NCI-H510A treated with DMSO at 0.1 percent for 48 hours (cell line): ENCODE measurements around the gene ADAMTS2.

ENCODE experiments used
- DNase-seq: peaks from one replicate; lab custom pipeline; 2025; lab: John Stamatoyannopoulos, UW

ADAMTS2 gene

DNA sequence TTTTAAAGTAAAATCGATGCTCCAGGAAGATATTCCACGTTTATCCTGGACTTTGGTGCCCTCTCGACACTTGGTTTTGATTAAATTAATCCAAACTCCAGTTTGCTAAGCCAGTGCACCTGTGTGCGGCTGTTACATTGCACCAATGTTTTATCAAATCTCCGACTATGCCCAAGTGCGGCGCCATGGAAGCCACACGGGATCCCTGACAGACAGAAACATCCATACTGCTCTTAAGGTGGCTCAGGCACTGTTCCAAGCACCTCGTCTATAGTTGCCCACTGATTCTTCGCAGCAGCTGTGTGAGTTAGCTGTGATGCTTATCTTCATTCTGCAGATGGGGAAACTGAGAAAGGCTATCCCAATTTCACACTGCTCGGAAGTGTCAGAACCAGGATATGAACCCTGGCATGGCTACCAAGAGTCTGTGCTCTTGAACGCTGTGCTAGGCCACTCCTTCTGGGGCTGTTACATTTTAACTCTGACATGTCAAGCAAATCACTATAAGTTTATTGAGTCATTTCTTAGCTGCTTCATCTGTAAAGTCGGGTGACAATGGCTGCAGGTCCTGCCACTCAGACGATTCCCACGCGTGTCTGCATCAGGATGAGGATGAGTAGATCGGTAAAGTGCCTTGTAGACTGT, 113.0 kb downstream of the ADAMTS2 start:
- no peak for DNase-seq

DNA sequence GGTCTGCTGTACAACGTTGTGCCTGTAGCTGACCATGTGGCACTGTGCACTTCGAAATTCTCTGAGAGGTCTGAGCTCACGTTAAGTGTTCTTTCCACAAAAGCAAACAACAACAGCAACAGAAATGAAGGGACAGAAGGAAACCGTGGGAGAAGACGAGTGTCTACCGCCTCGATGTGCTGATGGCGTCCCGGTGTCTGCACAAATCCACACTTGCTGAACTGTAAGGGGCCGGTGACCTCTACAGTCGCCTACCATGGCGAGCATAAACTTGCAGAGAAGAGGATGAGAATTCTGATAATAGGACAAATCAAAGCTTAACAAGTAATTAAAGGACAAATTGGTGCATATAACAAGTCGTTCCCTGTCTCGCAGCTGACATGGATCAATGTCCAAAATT, 114.0 kb downstream of the ADAMTS2 start:
- DNase-seq = no peak

DNA sequence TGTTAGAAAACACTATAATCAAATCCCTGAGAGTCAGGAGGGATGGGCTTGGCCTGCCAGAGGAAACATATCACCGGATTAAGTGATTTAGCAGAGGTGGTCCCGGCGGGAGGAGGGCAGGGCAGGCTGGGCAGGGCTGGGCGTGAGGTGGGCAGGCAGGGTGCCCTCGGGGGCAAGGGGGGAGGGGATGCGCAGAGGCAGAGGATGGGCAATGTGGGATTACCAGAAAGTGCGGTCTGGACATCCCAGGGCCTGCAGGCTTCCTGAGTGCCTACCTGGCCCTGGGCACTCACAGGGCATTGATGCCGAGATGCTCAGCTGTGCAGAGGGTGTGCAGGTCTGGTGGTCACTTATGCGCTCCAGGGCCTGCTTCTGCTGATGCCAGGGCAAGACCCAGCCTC, 115.2 kb downstream of the ADAMTS2 start:
- no peak for DNase-seq

DNA sequence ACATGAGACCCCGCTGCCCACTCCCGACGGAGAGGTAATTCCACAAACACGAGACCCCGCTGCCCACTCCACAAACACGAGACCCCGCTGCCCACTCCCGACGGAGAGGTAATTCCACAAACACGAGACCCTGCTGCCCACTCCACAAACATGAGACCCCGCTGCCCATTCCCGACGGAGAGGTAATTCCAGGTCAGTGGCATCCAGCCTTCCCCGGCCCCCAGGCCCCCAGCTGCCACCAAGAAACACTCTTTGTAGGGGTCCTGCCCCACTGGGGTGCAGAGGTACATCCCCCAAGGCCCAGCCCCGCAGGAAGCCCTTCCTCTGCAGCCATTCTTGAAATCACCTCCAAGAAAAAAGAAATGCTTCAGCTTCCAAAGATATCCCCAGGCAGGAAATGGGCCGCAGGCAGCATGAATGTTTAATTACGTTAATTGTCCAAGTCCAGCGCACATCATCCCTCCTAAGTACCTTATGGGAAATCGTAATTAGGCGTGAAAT, 115.9 kb downstream of the ADAMTS2 start:
- no peak for DNase-seq

DNA sequence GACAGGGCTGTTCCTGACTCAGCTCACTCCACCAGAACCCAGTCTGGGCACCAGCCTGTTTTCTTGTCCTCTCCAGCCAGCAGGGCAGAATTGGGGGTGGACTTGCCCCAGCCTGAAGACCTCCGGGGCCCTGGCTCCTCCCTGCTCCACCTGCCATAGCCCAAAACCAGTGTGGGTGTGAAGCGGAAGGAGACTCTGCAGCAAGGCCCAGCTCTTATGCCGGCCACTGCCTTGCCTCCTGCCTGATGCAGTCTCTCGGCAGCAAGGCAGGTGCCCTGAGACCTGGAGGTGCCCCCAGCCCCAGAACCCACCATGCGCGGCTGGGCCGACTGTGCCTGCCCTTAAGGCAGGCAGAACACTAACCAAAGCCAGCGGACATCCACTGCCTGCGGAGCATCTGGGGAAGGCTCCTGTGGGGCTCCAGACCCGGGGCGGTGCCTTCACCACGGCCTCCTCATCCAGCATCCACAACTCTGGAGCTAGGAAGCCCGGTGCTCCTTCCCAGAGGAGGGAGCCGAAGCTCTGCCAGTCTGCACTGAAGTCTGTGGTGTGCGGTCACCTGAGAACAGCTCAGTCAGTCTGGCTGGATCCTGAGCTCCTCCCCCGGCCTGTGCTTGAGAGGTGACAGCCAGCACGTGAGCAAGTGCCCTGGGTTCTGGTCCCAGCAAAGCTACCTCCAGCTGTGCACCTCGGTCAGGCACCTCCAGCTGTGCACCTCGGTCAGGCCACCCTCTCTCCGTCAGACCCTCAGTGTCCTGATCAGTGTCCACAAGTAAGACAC, 116.7 kb downstream of the ADAMTS2 start:
- no peak for DNase-seq

DNA sequence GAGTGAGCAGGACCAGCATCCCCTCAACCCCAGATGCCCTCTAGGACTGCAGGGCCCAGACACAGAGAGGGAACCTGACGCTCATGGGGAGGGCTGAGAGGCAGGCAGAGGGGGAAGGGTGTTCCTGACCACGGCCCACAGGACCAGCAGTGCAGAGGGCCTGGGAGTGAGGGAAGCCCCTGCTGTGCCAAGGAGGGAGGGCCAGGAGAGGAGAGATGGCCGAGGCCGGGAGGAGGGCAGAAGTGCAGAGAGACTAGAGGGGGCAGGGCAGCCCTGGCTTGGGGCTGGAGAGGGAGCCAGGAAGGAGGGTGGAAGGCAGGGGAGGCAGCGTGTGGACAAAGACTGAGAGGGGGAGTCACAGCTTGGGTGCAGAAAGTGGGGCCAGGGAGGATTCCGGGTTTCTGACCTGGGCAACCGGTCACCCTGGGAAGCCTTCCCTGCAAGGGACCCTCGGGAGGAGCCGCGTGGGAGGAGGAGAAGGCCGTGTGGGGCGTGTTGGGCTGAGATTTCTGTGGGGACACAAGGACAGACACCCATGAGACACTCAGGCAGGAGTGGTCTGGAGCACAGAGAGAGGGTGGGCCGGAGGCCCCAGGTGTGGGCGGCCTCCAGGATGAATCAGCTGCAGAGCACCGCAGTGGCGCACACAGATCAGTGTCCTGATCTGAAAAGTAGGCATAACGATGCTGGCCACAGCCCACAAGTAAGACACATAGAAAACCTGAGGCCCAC, 117.5 kb downstream of the ADAMTS2 start:
- no peak for DNase-seq

DNA sequence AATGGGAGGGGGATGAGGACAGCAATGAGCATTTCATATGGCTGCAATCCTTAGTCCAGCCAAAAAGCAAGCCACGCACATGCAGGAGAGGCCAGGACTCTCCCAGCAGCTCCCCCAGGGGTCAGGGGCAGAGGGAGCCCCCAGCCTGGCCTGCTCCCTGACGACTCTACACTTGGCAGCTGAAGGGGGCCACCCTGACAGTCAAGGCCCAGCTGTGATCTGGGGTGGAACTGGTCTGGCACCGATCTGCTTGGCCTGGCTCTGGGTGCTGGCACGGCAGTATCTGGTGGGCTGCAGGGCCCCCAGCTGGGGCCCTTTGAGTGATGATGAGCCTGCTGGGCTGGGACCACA, 118.1 kb downstream of the ADAMTS2 start:
- no peak for DNase-seq

DNA sequence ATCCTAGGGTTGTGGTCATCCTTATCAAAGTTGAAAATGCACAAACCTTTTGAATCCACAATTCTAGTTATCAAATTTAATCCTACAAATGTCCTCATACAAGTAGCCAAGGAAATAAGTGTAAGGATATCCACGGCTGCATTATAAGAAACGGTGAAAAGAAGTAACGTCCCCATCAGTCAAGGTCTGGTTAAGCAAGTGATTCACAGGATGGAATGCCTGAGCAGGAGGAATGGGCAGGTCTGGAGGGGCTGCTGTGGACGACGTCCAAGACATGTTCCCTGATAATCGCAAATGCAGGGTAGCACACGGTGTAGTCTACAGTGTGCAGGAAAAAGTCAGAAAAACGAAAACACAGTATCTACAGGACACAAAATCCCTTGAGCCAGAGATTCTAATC, 118.6 kb downstream of the ADAMTS2 start:
- DNase-seq = no peak

DNA sequence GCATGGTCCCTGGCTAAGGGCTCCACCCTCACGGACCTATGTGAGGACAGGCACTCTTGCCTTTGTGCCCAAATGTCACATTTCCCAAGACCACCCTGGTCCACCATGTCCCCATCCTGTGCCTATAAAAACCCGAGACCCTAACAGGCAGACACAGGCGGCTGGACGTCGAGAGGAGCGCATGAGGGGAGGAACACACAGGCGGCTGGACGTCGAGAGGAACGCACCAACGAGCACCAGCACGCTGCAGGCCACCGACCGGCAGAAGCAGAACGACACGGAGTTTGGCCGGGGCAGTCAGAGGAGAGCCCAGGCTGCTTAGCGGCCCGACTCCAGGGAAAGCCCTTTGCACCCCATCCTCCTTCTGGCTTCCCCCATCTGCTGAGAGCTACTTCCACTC, 119.9 kb downstream of the ADAMTS2 start:
- DNase-seq = no peak

DNA sequence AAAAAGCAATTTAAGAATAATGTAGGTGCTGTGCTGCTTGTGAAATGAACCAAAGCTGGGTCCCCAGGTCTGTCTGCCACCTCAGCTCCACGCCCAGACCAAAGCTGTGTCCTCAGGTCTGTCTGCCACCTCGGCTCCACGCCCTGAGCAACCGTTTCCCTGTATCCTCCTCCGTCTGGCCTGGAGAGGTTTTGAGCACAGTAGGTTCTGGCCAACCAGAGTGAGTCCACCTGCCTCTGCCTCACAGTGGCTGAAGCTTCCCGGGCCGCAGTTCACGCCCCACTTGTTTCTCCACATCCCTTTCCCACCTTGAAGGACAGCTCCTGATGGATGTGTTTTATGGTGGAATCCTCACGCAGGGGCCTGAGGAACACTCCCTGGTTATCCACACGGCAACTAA, 120.5 kb downstream of the ADAMTS2 start:
- DNase-seq = no peak

DNA sequence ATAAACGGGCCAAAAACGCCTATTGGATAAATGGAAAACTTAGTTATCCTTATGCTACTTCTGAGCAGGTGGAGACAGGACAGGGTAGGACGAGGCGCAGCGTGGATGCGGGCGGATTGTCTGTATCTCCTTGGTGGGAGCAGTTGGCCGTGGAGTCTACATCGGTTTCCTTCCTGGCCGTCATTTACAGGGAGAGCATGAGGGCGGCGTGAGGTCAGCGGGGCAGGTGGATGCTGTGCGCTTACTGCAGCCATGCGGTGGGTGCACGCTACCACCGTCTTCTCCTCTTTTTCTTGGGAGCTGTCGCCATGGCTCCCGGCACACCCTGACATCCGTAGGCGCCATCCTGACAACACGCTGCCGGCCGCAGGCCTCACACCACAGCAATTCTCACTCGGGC, 121.3 kb downstream of the ADAMTS2 start:
- no peak for DNase-seq

DNA sequence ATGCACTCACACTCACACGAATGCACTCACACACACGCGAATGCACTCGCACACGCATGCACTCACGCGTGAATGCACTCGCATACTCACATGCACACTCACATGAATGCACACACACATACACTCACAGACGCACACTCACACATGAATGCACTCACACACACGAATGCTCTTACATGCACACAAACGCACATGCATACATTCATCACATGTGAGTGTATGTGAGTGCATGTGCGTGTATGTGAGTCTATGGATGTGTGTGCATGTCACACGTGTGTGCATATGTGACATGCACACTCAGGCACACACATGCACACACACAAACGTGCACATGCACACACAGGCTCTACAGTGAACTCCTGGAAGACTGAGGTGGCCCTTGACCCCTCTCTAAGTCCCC, 121.7 kb downstream of the ADAMTS2 start:
- DNase-seq = no peak

DNA sequence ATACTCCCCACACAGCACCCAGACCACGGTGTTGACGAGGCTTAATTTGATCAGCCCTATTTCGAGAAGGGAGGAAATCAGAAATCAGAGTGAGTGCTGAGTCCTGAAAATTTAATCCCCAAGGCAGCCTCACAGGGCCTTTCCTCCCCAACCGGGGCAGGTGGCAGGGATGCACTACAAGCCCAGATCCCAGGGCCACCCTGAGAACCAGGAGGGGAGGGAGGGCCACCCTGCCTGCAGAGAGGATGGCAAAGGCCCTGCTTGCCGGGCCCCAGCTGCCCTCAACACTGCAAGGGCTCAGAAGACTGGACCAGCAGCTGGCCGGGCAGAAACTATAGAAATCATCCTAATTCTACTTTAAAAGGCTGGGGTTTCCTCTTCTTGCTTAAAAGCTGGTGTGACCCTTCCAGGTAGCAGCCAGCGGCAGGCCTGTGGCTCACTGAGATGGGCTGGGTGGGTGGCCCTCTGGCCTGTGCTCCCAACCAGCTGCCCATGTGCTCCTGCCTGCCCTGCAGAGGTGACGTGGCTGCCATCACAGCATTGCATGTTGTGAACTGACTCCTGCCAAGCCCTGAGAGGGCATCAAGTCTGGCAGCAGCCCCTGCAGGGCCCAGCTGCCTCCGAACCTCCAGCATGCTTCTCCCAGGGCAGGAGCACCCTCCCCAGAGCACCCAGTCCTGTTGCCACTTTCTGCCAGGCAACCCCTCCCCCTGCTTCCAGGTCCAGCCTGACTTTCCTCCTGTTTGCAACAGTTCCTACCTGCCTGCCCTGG, 122.8 kb downstream of the ADAMTS2 start:
- no peak for DNase-seq

DNA sequence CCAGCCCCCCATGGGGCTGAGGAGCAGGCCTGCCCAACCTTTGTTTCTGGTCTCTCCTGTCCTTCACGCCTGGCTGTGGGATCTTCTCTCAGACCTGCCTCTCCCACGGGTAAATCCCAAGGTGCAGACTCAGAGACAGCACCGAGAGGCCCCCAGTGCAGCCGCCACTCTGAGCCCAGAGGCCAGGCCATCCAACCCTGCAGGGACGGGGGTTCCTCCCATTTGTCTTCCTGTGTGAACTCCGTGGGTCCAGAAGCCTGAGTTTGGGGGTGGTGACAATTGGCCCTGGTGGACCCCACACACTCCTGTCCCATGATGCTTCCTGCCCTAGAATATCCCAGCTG, 123.4 kb downstream of the ADAMTS2 start:
- no peak for DNase-seq

DNA sequence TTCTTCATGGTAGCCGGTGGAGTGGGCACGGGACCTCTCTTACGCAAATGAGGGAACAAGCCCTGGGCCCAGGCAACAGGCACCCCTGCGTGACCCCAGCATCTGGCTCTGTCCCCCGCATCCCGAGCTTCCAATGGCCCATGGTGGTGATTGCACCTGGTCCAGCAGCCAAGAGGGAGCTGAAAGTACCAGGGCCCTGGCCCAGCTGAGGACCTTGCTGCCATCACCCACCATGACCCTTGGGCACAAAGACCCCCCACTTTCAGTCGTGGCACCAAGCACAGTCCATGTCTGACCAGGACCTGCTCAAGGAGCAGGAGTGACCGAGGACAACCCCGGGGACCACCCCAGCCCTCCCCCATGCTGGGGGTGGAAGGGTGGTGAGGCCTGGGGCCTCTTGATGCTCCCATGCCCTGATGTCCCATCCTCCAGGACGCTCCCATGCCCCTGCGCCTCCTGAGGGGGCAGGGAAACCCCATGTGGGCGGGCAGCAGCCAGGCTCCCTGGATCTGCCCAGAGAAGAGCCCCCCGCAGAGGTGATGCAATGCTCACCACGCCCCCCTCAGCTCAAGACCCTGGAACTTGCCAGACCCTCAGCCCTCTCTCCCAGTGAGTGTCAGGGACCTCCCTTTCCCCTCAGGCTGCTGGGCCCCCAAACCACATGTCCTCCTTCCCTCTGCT, 123.9 kb downstream of the ADAMTS2 start:
- no peak for DNase-seq

DNA sequence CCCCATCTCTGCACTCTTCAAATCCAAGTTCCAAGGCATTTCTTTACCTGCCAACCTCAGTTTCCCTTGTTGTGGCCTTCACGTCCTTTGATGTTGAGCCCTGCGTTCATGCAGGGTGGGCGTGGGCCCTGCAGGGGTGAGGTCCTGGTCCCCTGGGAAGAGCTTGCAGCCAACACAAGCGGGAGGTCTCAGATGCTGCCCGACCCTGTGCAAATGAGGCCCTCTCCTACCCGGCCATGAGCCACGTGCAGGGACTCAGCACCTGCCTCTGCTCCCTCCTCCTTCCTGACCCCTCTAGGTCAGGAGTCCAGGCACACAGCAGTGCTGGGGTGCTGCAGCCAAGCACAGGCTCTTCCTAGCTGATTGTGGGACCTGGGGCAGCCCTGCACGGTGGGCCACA, 124.5 kb downstream of the ADAMTS2 start:
- no peak for DNase-seq

DNA sequence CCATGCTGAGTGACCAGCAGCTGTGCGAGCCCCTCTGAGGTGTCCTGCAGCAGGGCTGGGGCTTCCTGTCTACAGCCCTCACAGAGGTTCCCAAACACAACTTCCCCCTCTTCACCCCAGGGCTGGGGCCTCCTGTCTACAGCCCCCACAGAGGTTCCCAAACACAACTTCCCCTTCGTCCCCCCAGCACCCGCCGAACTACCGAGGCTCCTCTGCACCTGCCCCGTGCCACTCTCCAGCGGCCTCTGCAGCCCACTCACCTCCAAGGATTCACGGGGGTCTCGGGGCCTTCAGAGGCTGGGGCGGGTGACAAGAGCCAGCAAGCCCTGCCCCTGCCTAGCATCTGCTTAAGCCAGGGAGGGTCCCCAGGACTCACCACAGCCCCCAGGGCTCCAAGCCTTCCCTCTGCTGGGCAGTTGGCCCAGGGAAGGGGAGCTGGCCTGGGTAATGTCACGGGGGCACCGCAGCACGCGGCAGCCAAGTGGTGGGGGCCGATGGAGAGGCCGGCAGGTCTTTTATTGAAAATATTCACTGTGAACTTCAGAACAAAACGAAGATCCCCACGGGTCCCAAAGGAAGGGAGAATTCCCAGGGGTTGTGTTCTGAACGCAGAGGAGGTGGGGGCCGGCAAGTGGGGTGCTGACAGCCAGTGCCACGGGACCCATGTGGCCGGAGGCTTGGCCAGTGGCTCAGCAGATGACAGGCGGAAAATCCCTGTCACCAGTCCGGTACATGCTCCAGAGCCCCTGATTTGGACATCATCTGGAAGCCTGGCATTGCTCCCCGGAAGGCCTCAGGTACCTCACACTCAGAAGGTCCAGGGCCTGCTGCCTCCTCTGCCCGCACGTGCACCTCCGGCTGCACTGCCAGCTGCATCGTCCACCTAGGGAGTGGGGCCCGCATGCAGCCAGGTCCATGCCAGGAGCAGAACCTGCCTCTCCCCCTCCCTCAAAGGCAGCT, 125.3 kb downstream of the ADAMTS2 start:
- no peak for DNase-seq

DNA sequence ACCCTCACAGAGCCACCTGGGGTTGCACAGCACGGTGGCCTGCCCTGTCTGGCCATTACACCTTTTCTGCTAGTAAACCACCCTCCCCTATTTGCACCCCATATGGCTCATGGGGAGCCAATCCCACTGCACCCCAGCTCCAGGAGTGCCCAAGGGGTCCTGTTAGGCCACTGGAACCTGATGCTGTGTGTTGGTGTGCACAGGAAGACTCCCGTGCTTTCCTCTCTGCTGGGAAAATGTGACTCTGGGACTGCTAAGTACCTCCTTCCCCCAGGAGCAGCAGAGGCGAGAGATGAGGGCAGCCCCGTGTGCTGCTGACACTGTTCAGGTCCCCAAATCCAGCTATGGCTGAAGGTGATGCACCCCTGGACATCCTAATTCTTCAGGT, 126.3 kb downstream of the ADAMTS2 start:
- DNase-seq = no peak

DNA sequence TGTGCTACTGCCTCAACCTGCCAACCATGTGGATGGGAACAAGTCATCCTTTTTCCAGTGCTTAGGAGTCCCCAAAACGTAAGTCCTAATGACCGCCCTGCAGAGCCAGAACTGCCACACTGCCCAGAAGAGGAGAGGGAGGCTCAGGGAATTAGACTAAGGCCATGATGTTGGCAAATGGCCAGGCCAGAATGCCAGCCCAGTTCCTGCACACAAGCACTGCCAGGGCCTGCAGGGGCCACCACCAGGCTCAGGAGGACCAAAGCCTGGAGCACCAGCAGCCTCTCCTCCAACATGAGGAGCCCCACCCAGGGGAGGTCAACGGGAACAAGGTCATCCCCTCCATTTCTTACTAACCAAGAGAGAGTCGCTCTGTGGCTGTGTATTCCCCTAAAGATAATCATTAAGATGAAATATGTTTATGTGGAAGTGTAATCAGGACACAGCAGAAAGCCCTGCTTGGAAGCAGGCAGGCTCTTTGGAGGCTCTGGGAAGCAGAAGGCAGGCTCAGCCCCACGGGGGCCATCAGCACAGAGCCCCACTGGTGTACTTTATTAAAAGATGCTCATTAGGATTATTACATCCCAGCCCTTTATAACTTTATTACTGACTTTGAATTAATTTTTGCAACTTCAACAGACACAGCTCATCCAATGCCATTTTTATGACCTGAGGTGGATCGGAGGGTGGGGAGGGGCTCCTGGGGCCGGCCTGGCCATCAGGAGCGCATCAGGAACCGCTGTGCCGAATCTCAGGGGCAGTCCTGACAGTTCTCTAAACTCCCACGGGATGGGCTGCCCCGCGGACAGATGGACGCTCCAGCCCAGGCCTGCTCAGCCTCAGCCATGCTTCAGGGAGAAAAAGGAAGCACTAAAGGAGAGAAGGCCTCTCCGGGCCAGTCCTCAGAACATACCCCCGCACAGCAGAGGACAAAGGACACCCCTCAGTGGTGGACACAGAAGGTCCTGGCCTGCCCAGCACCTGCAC, 127.0 kb downstream of the ADAMTS2 start:
- DNase-seq = no peak

DNA sequence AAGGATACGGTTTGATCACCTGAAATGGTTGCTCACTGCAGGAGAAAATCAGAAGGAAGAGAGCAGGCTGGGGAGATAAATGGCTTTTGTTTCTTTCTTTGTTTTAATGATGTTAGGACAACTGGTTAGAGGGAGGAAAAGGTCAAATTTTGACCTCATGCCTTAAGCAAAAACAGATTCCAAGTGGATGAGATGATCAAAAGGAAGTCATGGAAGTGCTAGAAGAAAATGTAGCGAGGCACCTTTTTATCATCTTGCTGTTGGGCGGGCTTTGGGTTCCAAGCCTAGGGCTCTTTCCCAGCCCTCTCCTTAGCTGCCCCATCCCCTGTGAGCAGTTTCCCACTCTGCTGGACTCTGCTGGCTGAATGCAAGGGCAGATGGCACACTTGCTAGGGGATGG, 127.9 kb downstream of the ADAMTS2 start:
- DNase-seq = no peak
